8988T (cell line): ENCODE results near the gene LTB.

Source experiments
- DNase-seq: peaks from one replicate; pipeline ENCODE4 v3.0.0; 2011

Gene LTB

GRCh38 chr6:31582230-31582643 lies at the start of gene LTB:
LTB (minus strand) TSS chr6:31582424; CDS start chr6:31582417, 7 bp downstream.
- no peak for DNase-seq

- no peak for DNase-seq
Observed at GRCh38 chr6:31631681-31632278, 49.6 kb upstream of the LTB start.

GRCh38 chr6:31631209-31631608 lies 49.0 kb upstream of the LTB start:
- no peak for DNase-seq

GRCh38 chr6:31630177-31630934 lies 48.1 kb upstream of the LTB start:
- no peak for DNase-seq

GRCh38 chr6:31629014-31629413 lies 46.8 kb upstream of the LTB start:
- no peak for DNase-seq

GRCh38 chr6:31627690-31628287 lies 45.6 kb upstream of the LTB start:
- DNase-seq = no peak

GRCh38 chr6:31626952-31627351 lies 44.7 kb upstream of the LTB start:
- no peak for DNase-seq

- no peak for DNase-seq
Observed at GRCh38 chr6:31624070-31624469, 41.8 kb upstream of the LTB start.

- no peak for DNase-seq
Observed at GRCh38 chr6:31622684-31623091, 40.5 kb upstream of the LTB start.

GRCh38 chr6:31621991-31622390 lies 39.8 kb upstream of the LTB start:
- no peak for DNase-seq

- no peak for DNase-seq
Observed at GRCh38 chr6:31621320-31621939, 39.2 kb upstream of the LTB start.

- DNase-seq = peak; percentile 93
Observed at GRCh38 chr6:31620586-31621319, 38.5 kb upstream of the LTB start, which contains the start of gene PRRC2A. PRRC2A (plus strand) TSS chr6:31620715; CDS start chr6:31622790, 2,075 bp downstream.

GRCh38 chr6:31619805-31620585 lies 37.8 kb upstream of the LTB start:
- DNase-seq = peak; percentile 91

GRCh38 chr6:31617010-31617409 lies 34.8 kb upstream of the LTB start:
- no peak for DNase-seq

- no peak for DNase-seq
Observed at GRCh38 chr6:31615748-31616147, 33.5 kb upstream of the LTB start.

GRCh38 chr6:31614684-31615578 lies 32.7 kb upstream of the LTB start, which contains the start of gene AIF1:
AIF1 (plus strand) TSS chr6:31615234; CDS start chr6:31615330, 96 bp downstream.
- DNase-seq = no peak

GRCh38 chr6:31614075-31614619 lies 31.9 kb upstream of the LTB start:
- no peak for DNase-seq

- no peak for DNase-seq
Observed at GRCh38 chr6:31610968-31611367, 28.7 kb upstream of the LTB start.

GRCh38 chr6:31609519-31610406 lies 27.5 kb upstream of the LTB start:
- DNase-seq = no peak
